K562 (cell line): ENCODE data around the gene CLIP1. TPM values are rescaled to one million over a fixed set of nuclear protein-coding genes. Genes with fewer than 3 reads are reported as not detected.

Experiments
- FOXM1 ChIP-seq, 2 experiments: fragments of 450-650 bp in 1 of 2; sonication (generic) in 1 of 2; formaldehyde crosslinking in 1 of 2; IDR thresholded peaks; 2 replicates each; pipeline versions ENCODE4 v1.6.1 to v1.9.0; 2017 to 2022; ENCODE audit warnings: low read depth in 2 of 2, mild to moderate bottlenecking in 2 of 2, missing genetic modification reagents in 1 of 2, moderate library complexity in 1 of 2
- HLTF ChIP-seq: fragments of 450-650 bp; IDR thresholded peaks from 2 replicates; pipeline ENCODE4 v1.6.1; 2016
- MEF2A ChIP-seq: IDR thresholded peaks from 2 replicates; pipeline ENCODE4 v1.6.1; 2011; ENCODE audit warnings: low read depth, mild to moderate bottlenecking, low read length, moderate library complexity; ENCODE audit not compliant: control insufficient read depth
- MLX ChIP-seq, 2 experiments: fragments of 450-650 bp in 1 of 2; sonication (generic) in 1 of 2; formaldehyde crosslinking; conservative IDR thresholded peaks; 2 replicates each; pipeline versions ENCODE4 v1.4.0 to v1.8.1; 2020 to 2022; ENCODE audit warnings: mild to moderate bottlenecking in 1 of 2, missing genetic modification reagents in 1 of 2
- NCOA1 ChIP-seq: fragments of 450-650 bp; IDR thresholded peaks from 2 replicates; pipeline ENCODE4 v1.6.1; 2016; ENCODE audit warnings: low read depth
- NKRF ChIP-seq: fragments of 450-650 bp; IDR thresholded peaks from 2 replicates; pipeline ENCODE4 v1.6.1; 2016; ENCODE audit warnings: borderline replicate concordance
- RB1 ChIP-seq: fragments of 450-650 bp; IDR thresholded peaks from 2 replicates; pipeline ENCODE4 v1.6.1; 2017; ENCODE audit warnings: low read depth, mild to moderate bottlenecking
- RUNX1 ChIP-seq: sonication (generic); IDR thresholded peaks from 2 replicates; pipeline ENCODE4 v1.6.1; 2016; ENCODE audit warnings: antibody characterized with exemption, low read depth
- SRSF7 ChIP-seq: fragments of 200-400 bp; formaldehyde crosslinking; optimal IDR thresholded peaks from 2 replicates; pipeline ENCODE3; 2017; ENCODE audit warnings: mild to moderate bottlenecking, low read depth, low read length
- TFAP4 ChIP-seq: sonication (generic); formaldehyde crosslinking; IDR thresholded peaks from 2 replicates; pipeline ENCODE4 v1.8.0; 2022; ENCODE audit warnings: missing genetic modification reagents, mild to moderate bottlenecking, moderate library complexity, borderline replicate concordance
- ZBTB12 ChIP-seq: fragments of 250-450 bp; sonication (Bioruptor Pico); IDR thresholded peaks from 2 replicates; pipeline ENCODE4 v1.4.0; 2020
- ZNF263 ChIP-seq: sonication (generic); formaldehyde crosslinking; IDR thresholded peaks from 2 replicates; pipeline ENCODE4 v1.8.0; 2022; ENCODE audit warnings: mild to moderate bottlenecking, missing genetic modification reagents, borderline replicate concordance
- ZNF280A ChIP-seq: fragments of 450-650 bp; IDR thresholded peaks from 2 replicates; pipeline ENCODE4 v1.6.1; 2018; ENCODE audit warnings: mild to moderate bottlenecking, low read depth; ENCODE audit not compliant: partially characterized antibody
- ZNF347 ChIP-seq: fragments of 450-650 bp; formaldehyde crosslinking; IDR thresholded peaks from 2 replicates; pipeline ENCODE4 v1.4.0; 2020; ENCODE audit warnings: low read depth, mild to moderate bottlenecking, moderate library complexity
- ZNF551 ChIP-seq: fragments of 250-450 bp; sonication (Bioruptor Pico); IDR thresholded peaks from 2 replicates; pipeline ENCODE4 v1.5.0; 2021; ENCODE audit warnings: mild to moderate bottlenecking, moderate library complexity
- ZNF740 ChIP-seq, 3 experiments: fragments of 200-800 bp in 1 of 3; sonication (Bioruptor generic) in 1 of 3; sonication (generic) in 1 of 3; formaldehyde crosslinking in 1 of 3; IDR thresholded peaks; 2 replicates each; pipeline versions ENCODE4 v1.6.1 to v1.8.0; 2016 to 2022; ENCODE audit warnings: mild to moderate bottlenecking in 2 of 3, missing compliant biosample characterization in 2 of 3, missing genetic modification characterization in 2 of 3, missing genetic modification reagents in 1 of 3
- ZNF76 ChIP-seq: fragments of 250-450 bp; sonication (Bioruptor Pico); IDR thresholded peaks from 2 replicates; pipeline ENCODE4 v1.4.0; 2020; ENCODE audit warnings: mild to moderate bottlenecking, moderate library complexity, borderline replicate concordance
- ZNF778 ChIP-seq: fragments of 450-650 bp; formaldehyde crosslinking; IDR thresholded peaks from 2 replicates; pipeline ENCODE4 v1.4.0; 2020; ENCODE audit warnings: mild to moderate bottlenecking, moderate library complexity
- ZSCAN29 ChIP-seq: fragments of 450-650 bp; IDR thresholded peaks from 2 replicates; pipeline ENCODE4 v1.6.1; 2017
- polyA plus RNA-seq, 8 experiments: library from polyadenylated mRNA; depleted of rRNA in 4 of 8; stranded (reverse) in 5 of 8; unstranded in 3 of 8; fragments of >200 nt; fragmentation: Nextera tagmentation in 2 of 8; fragmentation: Illumina TruSeq in 1 of 8; extraction: Ambion mirVana in 2 of 8; extraction: Trizol in 1 of 8; gene quantifications; 2 replicates each; pipeline versions ENCODE4 v1.2.1 to v1.2.3, GENCODE V29; 2011 to 2014; ENCODE audit warnings: inconsistent platforms in 1 of 8, missing spikeins in 1 of 8
- total RNA-seq, 7 experiments: library from RNA; depleted of rRNA in 6 of 7; stranded (reverse); fragments of >200 nt in 6 of 7; fragmentation: Illumina TruSeq in 2 of 7; extraction: Trizol in 2 of 7; gene quantifications; 2 replicates each; pipeline versions ENCODE4 v1.2.1 to v1.2.3, GENCODE V29; 2011 to 2021; ENCODE audit warnings: low replicate concordance in 1 of 7

The CLIP1 gene
- total and polyA plus RNA-seq, 9 of the 15 experiments (the other 6 are each of a cell fraction or from before 2014, with no cell fraction given): 5.8 to 33.9 (median 27.6) TPM

- TF ChIP-seq ZNF740 (CRISPR knock-in tag; IDR thresholded peaks at IDR 0.05): no peak
- TF ChIP-seq ZNF740 (tag; IDR thresholded peaks at IDR 0.05): no peak
- no peak for TF ChIP-seq ZNF76 (CRISPR knock-in tag)
- TF ChIP-seq MEF2A: no peak
- TF ChIP-seq FOXM1 (IDR thresholded peaks at IDR 0.05; ENCODE audit: low read depth): 0 out of 2 replicates have a peak, but pooled peaks have one; percentile 17
- TF ChIP-seq FOXM1 (CRISPR knock-in tag; IDR thresholded peaks at IDR 0.05; ENCODE audit: low read depth): no peak
- 0 out of 2 replicates have a peak, but pooled peaks have one; percentile 42 for TF ChIP-seq NKRF
- no peak for TF ChIP-seq ZSCAN29
- no peak for TF ChIP-seq ZNF551
- TF ChIP-seq ZBTB12 (CRISPR knock-in tag): no peak
- no peak; the same call in none of the 2 replicates for TF ChIP-seq NCOA1
- TF ChIP-seq RUNX1: no peak
- no peak for TF ChIP-seq MLX (CRISPR knock-in tag; conservative IDR thresholded peaks at IDR 0.05)
- no peak; the same call in 1 of the 2 replicates for TF ChIP-seq ZNF263 (CRISPR knock-in tag)
- peak; percentile 84; the same call in 1 of the 2 replicates for TF ChIP-seq HLTF
- TF ChIP-seq SRSF7: no peak
- TF ChIP-seq ZNF347 (CRISPR knock-in tag): no peak
- TF ChIP-seq ZNF280A: no peak
- TF ChIP-seq RB1: no peak
- peak; percentile 51; the same call in 1 of the 2 replicates for TF ChIP-seq TFAP4 (CRISPR knock-in tag)
- no peak for TF ChIP-seq ZNF778
Observed at GRCh38 chr12:122399592-122400373, 22.7 kb downstream of the CLIP1 start (continued).
